HG03558 (cell line): ENCODE results near the gene SYNJ1.
"Not testable (repeated sequence)": the region's sequence is repeated elsewhere in the genome, so short reads cannot be mapped to it uniquely, and the experiment has no call there.

Source experiments
- ATAC-seq: cut with Tn5 transposase; IDR thresholded peaks from one replicate; pipeline ENCODE4 v1.9.1; 2021; ENCODE audit warnings: moderate number of reproducible peaks; ENCODE audit not compliant: unreplicated experiment; ENCODE audit errors: extremely low read depth

Gene SYNJ1

DNA sequence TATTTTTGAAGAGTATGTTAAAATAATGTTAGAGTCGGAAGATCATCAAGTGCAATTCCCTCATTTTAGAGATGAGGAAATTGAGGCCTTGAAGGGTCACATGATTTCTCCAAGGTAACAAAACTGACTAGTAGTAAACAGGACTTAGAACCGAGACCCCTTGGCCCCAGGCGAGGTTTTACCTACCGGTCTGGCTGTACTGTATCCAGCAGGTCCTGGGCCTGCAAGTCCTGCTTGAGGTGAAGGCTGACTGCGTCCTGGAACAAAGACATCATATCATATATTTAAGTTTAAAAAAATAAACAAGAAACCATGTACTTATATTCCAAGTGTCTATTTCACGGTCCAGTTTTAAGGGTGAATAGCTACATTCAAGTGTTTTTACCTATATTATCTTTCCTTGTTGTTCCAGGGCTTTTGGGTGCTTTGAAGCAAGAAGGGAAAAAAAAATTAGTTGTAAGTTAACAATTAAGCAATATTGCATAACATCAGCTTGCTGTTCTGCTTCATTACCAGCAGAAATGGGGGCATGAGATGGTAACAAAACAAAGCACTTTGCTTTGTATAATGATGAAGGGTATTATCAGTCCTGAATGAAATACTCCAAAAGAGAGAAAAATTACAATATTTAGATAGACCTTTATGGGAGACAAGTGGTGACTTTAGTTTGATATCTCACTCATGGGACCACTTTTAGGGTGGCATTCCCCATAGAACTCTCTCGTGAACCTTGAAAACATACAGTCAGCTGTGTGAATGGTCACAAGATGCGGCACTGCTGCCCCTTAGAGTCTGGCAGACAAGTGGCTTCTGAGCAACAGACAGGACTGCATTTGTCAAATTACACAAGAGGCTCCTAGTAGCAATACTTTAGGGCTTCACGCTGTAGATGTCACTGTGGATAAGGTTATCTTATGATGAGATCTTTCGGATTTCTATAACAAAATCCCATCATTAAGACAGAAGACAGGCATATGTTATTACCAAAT is 85.8 kb downstream of the SYNJ1 start:
- no peak for ATAC-seq

- no peak for ATAC-seq
Observed at GRCh38 chr21:32626621-32627196, 101.1 kb downstream of the SYNJ1 start.

DNA sequence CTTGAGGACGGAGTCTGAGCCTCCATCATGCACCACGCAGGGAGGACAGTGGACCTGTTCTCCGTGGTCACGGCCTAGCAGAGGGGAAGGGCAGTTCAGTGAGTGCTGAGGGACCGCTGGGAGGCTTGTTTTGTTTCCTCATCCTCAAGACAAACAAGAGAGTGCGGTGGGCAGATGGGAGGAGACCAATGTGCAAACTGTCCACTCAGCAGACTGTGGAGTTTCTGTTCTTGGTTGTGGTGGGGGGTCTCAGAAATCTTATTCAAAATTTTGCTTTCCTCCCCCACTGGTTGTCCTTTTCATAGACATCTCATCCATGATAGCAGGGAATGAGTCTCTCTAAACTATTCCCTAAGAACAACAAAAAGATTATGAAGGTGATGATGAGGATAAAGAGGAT is 109.6 kb downstream of the SYNJ1 start:
- not testable (repeated sequence) for ATAC-seq

- no peak for ATAC-seq
Observed at GRCh38 chr21:32613436-32614043, 114.3 kb downstream of the SYNJ1 start.

- ATAC-seq: no peak
Observed at GRCh38 chr21:32612999-32613337, 114.8 kb downstream of the SYNJ1 start.

DNA sequence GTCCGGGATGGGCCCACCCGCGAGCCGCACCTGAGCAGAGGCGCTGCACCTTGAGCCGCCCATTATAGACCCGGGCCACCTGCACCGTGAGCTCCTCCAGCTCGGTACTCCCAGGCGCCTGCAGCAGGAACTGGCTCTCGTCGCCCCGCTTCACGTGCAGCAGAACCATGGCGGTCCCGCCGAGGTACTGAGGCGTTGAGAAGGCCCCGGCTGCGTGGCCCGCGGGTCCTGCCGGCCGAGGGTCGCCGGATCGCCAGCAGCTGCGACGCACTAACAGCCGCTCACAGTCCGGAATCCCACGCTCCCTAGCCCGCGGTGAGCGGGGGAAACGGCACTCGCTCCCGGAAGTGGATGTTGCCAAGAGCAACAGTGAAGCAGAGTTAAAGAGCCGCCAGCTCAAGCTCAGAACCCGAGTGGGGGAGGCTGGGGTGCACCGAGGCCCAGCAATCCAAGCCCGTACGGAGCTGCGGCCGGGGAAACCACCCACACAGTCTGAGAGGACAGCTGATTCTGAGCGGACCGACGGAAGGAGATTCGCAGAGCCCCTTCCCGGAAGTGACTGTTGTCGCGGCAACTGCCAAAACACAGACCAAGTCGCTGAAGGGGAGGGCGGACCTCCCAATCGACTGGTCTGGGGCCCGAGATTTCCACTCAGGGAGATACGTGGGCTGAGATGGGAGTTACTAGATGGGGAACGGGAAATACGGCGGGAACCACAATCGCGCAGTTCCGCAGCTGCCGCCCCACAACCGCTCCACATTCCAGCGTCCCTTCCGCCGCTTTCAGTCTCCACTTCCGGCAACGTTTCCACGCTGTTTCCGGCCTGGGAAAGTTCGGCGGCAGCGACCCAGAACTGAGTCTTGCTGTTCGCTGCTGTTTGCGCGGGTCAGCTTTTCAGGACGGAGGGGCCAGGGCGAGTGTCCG is 115.5 kb downstream of the SYNJ1 start, which contains the start of gene CFAP298:
CFAP298 (minus strand) TSS at position 303 of the 924 bp plus-strand sequence; CDS start at position 169, 134 bp downstream.
- ATAC-seq: peak; percentile 81

DNA sequence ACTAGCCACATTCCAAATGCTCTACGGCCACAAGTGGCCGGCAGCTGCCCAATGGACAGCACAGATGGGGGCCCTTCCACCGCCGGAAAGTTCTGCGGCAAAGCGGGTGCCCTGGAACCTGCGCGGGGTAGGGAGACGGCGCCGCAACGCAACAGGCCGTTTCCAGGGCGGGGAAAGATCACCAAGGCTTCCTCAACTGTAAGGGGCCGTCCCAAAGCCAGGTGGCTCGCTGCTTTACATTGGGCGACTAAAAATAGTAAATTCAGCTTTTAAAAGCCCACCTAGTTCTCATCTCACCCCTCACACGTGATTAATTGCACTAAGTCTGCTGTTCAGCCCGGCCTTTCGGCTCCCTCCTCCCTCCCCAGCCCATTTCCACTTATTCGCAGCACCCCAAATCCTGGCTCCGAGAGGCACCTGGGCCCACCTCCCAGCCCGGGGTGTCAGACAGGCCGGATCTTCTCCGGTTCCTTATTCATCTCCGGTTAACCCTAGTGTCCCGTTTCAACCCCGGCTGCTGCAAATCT is 116.3 kb downstream of the SYNJ1 start:
- ATAC-seq: no peak

GRCh38 chr21:32610940-32611339 is 116.9 kb downstream of the SYNJ1 start:
- ATAC-seq: not testable (repeated sequence)

DNA sequence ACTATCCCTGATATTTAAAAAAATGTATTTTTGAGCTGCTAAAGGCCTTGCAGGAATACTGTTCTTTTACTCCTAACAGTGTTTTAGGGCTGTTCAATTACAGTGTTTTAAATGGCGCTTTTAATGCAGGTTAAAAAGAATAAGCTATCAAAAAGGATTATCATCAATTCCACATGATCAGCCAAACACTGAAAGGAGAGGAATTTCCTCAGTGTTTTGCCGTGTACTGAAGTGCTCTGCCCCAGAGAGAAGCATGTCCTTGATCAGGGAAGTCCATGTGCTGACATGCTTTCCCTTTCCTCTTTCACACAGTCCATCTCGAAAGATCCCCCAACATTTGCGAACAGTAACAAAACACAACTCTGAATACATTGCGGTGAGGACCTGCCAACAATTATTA is 119.0 kb downstream of the SYNJ1 start:
- no peak for ATAC-seq

GRCh38 chr21:32605469-32605868 is 122.3 kb downstream of the SYNJ1 start:
- no peak for ATAC-seq

DNA sequence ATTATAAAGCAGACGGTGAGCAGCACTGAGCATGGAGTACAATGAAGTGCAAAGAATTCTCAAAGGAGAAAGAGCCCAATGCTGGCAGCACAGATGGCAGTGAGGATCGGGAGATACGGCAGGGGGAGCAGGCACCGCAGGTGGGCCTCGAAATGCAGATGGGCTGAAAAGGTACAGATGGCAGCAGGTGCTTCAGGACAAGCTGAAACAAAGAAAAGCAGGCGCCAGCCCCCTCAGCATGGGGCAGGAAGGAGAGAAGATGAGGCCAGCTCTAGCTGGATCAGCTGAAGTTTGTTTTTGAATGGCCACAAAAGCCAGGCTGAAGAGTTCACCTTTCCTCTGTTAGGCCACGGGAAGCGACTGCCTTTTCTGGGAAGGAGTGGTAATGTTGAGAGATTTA is 123.3 kb downstream of the SYNJ1 start:
- ATAC-seq: no peak

- no peak for ATAC-seq
Observed at GRCh38 chr21:32603131-32603530, 124.7 kb downstream of the SYNJ1 start.

DNA sequence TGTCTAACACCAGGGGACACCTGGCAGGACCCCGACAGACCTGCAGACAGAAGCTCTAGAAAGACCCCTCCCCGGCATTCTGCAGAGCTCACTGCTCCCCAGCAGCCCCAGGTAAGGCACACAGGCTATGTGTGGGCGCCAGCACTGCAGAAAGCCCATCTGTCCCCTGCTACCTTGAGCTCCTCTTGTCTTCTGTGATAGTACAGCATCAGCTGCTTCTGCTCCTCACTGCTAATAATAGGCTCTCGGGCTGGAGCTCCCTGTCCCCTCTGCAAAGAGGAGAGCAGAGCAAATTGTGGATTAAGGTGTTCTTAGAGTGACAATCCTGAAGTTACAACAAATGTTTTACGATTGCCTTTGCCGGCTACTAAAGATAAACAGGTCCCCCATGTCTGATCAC is 125.7 kb downstream of the SYNJ1 start:
- ATAC-seq: no peak

GRCh38 chr21:32599526-32599925 is 128.3 kb downstream of the SYNJ1 start:
- ATAC-seq: no peak

- ATAC-seq: no peak
Observed at GRCh38 chr21:32599091-32599490, 128.7 kb downstream of the SYNJ1 start.

GRCh38 chr21:32597205-32597604 is 130.6 kb downstream of the SYNJ1 start:
- ATAC-seq: no peak

DNA sequence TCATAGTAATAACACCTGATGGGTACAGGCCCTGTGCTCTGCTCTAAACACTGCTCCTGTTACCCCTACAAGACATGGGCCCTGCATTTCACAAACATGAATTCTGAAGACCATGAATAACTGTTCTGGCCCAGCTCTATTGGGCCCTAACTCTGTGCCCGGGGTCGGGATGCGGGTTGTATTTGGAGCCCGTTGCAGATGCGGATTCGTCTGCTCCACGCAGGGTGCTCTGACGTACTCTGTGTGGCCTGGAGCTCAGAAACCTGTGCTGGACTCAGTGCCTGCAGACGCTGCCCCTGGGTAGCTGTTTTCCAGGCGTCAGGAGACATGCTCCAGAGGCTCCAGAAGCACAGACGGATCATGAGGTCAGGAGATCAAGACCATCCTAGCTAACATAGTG is 132.4 kb downstream of the SYNJ1 start:
- no peak for ATAC-seq

DNA sequence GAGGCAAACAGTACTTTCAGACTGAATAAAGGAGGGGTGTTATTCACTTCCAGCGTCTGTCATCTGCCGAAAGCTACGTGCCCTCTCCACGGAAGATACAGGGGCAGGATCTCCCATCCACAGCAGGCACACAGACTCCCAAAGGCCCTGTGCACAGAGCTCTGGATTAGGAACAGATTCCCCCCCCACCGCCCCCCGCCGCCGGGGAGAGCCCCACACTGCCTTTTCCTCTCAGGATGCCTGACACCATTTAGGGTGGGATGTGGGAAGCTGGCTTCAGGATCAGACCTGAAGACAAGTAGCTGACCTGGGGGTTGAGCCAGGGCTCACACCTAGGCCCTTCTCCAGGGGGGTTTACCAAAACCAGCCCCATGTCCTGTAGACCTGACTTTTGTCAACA is 134.1 kb downstream of the SYNJ1 start:
- no peak for ATAC-seq

GRCh38 chr21:32592929-32593502 is 134.8 kb downstream of the SYNJ1 start:
- ATAC-seq: no peak

GRCh38 chr21:32590130-32590529 is 137.7 kb downstream of the SYNJ1 start:
- no peak for ATAC-seq
